CD4-positive, alpha-beta T cell treated with Interleukin-4 for 4 hours (primary cell): Measurements from ENCODE around the gene ERC2.

Experiments
- DNase-seq: peaks from one replicate; pipeline ENCODE4 v3.0.0-alpha.2; 2020

The ERC2 gene

DNA sequence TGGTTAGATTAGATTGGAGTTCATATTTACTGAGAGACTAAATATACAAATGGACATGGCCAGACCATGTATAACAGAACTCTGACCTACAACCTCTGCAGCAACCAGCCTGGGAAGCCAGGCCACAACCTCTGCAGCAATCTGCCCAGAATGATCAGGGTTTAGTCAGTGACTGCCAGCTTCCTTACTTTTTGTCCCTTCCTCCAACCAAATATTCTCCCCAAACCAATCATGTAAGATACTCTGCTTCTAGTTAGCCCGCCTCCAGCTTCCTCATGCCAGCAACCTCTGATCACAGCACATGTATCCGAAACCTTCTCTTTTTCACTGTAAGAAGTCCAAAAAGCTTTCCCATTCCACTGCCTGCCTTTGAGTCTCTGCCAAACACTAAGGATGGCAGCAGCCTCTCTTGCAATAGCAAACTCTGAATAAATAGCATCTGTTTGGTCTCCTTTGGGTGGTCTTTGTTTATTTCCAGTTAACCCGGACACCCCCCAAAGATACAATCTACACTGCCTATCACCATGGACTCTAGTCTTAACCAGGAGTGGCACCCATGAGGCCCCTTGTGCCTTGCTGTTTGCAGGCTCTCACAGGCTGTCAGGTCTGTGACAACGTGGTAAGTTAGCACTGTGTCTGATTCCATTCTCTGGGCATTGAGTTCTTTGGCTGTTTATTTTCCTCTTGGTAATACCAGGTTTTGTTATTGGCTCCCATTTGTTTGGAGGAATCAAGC is 102.2 kb downstream of the ERC2 start:
- no peak for DNase-seq

DNA sequence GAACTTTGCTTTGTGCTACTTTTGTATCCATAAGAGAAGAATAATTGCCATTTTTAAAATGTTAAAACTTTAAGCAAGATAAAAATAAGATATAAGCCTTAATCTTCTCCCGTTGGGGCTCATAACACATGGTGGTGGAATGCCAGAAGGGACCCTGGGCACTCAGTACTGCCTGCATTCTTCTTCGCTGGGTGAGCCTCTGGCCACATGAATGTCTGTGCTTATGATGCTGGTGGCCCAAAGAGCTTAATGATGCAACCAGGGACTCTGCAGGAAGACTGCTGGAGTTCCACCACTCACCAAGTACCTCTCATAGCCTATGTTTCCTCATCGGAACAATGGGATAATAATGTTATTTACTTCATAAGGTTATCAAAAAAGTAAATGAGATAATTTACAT is 103.6 kb downstream of the ERC2 start:
- DNase-seq, result no peak

DNA sequence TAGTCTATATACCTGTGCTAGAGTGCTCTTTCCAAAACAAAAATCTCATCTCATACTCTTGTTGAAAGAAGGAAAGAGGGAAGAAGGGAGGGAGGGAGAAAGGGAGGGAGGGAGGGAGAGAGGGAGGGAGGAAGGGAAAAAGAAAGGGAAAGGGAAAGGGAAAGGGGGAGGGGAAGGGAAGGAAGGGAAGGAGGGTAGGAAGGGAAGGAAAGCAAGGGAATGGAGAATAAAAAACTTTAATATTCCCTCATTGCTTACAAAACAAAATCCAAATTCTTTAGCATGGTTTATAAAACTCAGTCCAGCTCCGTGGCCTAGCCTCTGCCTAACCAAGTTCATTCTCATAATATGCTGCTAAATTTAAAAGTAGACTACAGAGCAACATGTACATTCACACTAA is 104.5 kb downstream of the ERC2 start:
- no peak for DNase-seq

DNA sequence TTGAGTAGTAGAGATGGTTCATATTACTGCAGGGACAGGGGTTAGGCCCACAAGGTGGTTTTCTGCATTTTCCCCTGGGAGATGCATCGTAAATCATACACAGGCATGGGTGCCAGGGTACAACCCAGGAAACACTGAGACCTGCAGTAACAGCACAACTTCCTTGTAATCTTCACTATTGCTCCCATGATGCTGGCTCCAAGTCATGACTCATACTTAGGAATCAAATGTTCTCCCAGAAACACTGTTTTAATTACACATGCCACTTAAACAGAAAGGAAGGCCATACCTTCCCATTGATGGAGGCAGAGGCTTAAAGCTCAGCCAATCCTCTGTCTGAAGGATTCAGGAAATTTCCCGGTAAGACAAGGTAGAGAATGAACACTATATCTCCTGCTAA is 106.5 kb downstream of the ERC2 start:
- DNase-seq, result no peak

DNA sequence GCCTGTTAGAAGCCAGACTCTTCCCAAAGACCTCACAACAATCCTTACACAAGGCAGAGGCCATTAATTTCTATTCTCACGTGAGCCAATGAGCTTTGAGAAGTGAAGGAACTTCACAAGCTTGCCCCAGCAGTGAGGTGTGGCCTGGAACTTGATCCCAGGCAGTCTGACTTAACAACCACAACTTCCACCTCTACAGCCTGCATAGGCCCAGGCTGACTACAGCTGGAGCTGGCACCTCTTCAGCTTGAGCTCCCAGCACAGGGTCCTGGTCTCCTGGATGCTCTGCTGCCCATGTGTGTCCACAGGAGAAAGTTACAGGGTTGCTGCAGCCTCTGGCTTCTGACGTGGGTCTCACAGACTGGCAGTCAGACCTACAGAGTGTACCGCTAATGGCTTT is 111.0 kb downstream of the ERC2 start:
- DNase-seq, result no peak

DNA sequence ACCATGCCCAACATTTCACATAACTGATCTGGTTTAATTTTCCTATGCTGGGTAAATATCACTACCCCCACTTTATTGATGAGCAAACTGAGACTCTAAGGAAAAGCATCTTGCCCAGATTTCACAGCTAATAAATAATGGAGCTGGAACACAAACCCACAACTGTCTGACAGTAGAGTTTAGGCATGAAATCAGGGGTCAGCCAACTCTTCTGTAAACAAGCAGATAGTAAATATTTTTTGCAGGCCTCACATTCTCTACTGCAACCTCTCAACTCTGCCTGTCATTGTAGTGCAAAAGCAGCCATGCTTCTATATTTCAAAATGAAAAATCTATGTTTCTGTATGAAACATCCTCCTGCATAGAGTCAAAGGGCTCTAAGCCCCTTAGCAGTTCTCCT is 111.5 kb downstream of the ERC2 start:
- no peak for DNase-seq

DNA sequence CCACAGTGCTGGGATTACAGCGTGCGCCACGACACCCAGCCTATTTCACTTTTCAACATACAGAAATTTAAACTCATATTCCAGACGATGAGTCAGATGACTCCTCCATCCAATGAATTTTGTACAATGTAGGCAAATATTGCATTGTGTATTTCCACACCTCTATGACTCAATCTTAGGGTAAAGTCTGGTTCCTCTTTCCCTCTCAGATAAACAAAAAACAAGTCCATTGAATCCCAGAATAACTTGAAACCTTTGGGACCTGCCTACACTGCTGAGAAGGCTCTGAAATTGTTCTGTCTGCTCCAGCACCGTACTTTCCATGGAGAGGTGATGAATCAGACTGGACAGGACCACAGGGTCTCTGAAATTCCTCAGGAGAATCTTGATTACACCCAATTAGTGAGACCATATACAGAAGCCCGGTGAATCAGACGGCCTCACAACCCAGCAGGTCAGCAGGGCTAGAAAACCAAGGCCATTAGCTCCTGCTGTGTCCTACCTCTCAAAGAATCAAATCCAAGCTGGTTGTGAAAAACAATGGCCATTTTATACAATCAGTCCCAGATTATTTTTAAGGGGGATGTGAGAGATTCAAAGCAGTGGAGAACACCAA is 112.6 kb downstream of the ERC2 start:
- DNase-seq, result no peak

DNA sequence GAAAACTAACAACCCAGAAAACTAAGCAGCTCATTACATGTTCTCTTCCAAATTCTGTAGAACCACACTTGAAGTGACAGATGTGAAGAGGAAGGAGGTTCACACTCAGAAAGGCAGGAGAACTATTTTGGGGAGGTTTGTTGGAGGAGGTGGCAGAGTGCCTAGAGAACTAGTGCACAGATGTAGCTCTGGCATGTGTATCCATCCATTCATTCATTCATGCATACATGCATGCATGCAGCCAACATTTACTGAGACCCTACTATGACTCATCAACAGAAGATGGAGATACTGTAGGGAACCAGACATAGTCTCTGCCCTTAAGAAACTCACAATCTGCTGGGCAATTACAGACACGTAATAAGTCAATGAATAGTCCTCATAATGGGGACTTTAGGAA is 116.7 kb downstream of the ERC2 start:
- no peak for DNase-seq

DNA sequence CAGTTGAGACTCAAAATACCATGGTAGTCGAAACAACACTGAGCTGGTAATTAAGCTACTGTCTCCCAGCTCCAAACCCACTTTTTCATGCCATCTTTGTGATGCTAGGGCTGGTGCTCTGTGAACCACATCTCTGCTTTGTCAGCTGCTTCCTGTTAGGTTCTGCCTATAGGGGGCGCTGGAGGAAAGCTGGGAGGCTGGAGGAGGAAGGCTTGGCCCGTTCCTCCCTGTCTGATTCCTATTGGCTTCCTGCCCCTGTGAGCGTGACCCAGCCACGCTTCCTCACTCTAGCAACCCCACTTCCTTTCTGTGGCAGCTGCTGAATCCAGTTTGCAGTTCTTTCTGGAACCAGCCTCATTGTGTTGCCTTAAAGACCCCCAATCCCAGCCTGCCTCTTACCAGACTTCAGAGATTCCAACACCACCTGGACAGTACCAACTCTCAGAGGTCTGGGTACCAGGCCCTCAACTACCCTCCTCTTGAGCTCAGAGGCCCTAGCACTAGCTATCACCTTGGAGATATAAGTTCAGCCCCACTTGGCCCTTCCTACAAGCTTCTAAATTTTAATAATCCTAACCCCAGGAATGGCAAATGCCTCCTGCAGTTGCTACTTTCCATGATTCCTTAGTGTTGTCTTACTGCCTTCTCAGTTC is 120.9 kb downstream of the ERC2 start:
- no peak for DNase-seq

DNA sequence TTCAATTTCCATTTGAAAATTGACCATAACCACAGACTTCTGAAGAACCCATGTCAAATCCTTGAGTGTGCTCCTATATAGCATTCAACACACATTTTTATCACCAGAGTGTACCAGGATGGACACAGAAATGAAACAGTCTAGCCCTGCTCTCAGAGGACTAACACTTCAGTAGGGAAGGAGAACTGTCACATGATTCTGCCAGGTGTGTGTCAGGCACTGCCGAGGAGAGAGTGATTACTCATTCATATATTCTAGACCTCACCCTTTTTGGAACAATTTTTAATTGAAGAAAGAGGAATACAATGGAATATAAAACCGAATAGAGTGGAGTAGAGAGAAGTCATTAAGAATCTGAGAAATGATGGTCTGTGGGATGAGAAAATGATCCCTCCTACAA is 125.8 kb downstream of the ERC2 start:
- DNase-seq, result no peak

DNA sequence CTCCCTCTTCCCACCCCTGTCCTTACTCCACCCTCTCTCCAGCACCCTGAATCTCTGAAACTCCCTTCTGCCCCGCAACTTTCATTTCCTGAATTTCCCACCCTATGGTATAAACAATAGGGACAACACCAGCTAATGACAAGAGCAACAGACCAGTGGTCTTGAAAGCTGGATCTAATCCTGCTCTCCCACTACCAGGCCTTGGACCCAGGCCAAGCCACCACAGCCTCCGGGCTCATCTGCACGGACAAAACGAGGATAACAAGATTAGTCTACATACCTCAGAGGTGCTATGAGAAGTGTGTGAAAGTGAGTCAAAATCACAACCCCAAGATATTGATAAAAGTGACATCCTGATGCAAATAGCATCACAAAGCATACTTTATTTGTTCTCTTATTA is 128.6 kb downstream of the ERC2 start:
- DNase-seq, result no peak

DNA sequence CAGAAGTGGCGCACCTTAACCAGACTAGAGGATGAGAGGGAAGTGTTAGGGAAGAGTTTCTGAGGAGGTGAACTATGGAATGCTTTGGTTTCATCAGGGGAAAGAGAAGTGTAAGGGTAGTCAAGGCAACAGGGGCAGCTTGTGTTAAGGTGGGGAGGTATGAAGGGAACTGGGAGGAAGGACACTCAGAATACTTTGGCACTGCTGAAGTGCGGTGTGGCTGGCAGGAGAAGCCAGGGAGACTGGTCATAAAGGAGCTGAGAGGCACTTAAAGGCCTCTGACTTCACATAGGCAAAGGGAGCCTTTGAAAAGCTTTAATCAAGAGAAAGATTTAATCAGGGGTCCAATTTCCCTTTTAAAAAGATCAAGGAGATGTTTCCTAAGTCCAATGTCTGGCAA is 129.0 kb downstream of the ERC2 start:
- DNase-seq, result no peak

DNA sequence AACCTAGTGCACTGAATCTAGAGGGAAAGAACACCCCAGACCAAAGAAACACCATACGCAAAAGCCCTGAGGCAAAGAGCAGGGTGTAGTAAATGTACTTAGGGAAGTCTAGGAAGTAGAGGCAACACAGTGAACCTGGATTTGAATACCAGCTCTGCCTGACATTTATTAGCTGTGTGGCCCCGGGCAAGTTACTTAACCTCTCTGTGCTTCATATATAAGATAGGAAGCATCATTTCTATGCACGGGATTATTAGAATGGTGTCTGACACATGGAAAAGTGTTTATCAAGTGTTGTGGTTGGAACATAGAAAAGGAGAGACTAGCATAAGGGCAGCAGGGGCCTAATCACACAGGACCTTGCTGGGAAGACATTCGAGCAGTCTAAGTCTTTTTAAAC is 132.2 kb downstream of the ERC2 start:
- DNase-seq, result no peak

DNA sequence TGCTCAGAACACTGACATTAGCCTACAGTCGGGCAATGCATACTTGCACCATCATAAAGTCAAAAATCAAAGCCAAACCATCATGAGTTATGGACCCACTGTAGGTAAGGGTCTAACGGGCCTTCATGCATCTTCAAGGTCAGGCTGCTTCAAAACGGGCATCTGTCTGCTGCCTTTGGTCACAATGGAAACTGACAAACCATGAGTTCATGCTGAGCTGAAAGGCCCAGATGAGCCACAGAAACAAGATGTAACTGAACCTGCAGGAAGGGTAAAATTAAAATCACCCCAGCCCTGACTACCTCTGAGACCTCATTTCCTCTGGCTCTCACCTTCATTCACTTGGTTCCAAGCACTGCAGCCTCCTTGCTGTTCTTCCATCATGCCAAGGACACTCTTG is 143.8 kb downstream of the ERC2 start:
- no peak for DNase-seq

DNA sequence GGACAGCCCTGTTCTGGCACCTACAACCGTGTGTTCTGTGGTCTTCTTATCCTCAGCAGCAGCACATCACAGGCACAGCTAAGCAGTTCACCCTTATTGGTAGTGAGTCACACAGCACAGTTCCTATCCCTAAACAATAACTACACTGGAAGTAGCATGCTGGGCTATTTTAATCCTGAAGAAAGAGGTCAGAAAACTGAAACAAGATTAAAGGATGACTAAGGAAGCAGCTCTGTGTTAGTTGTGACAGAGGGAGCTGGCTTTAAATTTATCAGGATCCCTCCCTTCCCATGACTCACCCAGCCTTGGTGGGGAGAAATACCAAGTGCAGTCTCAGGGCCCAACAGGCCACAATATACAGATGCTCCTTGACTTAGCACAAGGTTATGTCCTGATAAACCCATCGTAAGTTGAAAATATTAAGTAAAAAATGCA is 144.3 kb downstream of the ERC2 start:
- no peak for DNase-seq

DNA sequence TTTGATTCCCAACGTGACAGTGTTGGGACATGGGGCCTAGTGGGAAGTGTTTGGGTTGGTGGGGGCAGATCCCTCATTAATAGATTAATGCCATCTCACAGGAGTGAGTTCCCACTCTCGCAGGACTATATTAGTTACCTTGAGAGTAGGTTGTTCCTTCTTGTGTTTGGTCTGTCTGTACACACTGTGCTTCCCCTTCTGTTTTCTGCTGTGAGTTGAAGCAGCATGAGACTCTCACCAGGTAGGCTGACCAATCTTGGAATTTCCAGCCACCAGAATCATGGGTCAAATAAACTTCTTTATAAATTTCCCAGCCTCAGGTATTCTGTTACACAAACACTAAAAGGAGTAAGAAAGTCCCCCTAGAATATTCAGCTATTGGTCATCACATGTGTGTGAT is 145.4 kb downstream of the ERC2 start:
- no peak for DNase-seq

DNA sequence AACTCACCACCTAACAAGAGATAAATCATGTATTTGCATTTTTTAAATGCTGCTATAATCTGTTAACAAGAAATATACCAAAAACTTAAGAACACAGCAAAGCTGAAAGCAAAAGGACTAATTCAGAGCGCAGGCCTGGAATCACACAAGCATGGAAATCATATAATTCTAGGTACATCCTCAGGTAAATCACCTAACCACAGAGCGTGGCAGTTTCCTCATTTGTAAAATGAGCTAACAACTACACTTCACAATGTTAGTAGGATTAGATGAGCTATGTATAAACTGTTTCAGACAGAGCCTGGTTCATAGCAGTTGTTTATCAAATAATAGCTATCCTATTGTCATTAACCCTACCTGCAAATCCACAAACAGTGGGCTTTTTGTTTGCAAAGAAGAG is 146.4 kb downstream of the ERC2 start:
- DNase-seq, result no peak

DNA sequence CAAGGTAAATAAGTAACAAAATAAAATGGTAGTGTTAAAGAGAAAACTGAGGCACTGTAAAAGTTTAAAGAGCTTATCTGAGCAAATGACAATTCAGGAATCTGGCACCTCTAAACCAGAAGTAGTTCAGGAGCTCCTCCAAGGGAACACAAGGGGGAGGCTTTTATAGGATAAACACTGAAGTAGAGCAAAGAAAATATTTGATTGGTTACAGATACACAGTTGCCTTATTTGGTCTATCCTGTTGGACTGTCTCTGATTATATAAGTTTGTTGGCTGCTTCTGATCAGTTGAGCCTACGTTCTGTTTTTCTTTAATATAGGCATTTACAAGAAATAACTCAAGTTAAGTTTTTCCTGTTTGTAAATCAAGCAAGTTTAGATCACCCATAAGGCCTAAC is 146.9 kb downstream of the ERC2 start:
- DNase-seq, result no peak

DNA sequence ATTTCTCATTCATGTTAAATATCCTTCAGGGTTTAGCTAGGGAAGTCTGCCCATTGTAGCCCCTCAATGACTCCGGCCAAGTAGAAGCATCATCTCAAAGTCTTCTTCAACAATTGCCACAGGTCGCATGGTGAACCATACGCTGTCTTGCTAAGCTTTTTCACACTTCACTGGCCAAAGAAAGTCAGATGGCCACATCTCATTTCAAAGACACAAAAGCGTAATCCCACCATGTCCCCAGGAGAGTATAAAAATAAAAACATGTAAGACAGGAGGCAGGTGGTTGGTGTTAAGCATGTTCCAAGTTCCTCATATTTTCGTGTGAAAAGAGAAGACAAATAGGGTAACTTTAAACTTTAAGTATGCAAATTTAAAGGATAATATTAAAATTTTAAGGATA is 147.4 kb downstream of the ERC2 start:
- no peak for DNase-seq

DNA sequence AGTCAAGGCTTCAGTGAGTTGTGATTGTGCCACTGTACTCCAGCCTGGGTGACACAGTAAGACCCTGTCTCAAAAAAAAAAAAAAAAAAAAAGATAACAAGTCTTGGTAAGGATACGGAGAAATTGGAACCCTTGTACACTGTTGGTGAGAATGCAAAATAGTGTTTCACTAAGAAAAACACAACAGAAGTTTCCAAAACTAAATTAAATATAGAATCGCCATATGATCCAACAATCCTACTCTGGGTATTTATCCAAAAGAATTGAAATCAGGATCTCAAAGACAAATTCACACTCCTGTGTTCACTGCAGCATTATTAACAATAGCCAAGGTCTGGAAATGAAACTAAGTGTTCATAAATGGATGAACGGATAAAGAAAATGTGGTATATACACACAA is 149.4 kb downstream of the ERC2 start:
- DNase-seq, result no peak

DNA sequence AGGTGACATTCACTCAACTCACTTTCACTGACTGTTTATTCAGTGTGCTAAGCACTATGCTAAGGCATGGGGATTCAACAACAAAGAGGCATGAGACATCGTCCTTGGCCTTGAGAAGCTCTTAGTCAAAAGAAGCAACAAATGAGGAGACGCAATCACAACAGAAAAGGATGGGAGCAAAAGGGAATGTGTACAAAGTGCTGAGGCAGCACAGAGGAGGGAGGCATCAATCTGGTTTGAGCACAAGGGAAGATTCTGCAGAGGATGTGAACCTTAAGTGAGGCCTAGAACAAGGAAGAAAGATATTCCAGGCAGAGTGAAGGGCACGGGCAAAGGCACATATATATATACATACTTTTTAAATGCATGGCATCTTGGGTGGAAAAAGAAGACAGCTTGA is 151.3 kb downstream of the ERC2 start:
- DNase-seq, result no peak

DNA sequence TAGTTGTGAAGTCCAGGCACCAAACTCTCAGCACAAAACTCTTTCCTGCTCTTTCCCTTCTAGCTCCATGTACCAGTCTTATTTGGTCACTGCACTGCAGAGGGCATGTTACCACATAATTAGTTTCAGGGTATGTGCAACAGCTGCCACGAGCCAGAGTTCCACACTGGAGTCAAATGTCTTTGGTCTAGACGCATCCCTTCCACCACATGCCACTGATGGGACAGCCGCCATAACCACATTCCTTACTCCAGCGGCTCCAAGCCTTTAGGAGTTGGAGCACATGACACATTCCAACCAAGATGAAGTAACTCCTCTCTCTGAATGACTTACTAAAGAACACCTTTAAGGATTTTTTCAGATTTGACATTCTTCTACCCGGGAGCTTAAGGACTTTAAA is 153.4 kb downstream of the ERC2 start:
- DNase-seq, result no peak

DNA sequence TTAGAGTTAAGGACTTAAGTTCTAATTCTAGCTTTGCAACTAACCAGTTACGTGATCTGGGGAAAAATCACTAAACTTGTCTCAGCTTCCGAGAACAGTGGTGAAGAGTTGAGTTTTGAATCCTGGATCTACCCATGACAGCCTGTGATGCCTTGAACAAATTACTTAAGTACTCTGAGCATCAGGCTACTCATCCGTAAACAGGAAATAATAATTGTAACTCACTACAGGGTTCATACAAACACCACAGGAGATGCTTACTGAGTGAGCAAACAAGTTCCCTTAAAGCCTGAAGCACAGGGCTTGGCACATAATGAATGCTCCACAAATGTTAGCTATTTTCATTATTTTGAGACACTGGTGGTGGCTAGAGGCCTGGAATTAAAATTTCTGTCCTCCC is 158.8 kb downstream of the ERC2 start:
- no peak for DNase-seq

DNA sequence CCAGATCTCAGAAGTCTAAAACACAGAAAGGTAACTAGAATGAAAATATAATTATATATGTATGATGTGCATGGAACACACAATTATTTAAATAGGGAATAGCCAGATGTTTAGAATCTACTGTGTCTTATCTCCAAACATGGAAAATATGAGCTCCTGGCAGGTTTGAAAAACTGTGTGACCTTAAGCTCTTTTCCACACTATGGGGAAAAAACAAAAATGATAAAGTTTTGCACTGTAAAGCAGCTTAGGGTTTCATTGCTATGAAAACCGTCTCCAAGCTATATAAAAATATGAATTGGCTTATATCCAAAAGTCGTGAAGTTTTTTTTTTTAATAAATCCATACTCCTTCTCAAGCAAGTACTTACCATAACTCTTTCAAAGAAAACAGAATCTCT is 159.8 kb downstream of the ERC2 start:
- DNase-seq, result no peak

DNA sequence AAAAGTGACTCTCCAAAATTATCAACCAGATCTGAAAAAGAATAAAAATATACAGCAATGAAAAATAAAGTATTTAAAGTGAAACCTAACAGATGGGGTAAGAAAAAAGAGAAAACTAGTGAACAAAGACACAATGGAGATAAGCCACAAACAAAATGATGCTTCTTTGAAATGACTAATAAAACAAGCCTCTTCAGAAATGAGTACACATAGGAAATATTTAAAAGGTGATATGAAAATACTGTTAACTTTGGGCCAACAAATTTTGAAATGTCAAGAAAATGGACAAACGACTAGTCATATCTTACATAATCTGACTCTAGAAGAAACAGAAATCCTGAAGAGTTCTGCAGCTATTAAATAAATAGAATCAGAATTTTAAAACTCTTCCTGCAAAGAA is 164.2 kb downstream of the ERC2 start:
- no peak for DNase-seq
